NCI-H460 (cell line): ENCODE results near the gene ERGIC1. TPM values are rescaled to one million over a fixed set of nuclear protein-coding genes. Genes with fewer than 3 reads are reported as not detected.

Experiments used
- DNase-seq: peaks from one replicate; pipeline ENCODE4 v3.0.0-alpha.2; 2016; ENCODE audit warnings: low read depth; ENCODE audit errors: extremely low read depth
- total RNA-seq: library from RNA; depleted of rRNA; stranded (reverse); fragments of >200 nt; shearing (Covaris generic); gene quantifications from 2 replicates; pipeline ENCODE4 v1.2.3, GENCODE V29; 2014

ERGIC1 gene
- total RNA-seq, 1 experiment from 2014 or later = 189 TPM

DNA sequence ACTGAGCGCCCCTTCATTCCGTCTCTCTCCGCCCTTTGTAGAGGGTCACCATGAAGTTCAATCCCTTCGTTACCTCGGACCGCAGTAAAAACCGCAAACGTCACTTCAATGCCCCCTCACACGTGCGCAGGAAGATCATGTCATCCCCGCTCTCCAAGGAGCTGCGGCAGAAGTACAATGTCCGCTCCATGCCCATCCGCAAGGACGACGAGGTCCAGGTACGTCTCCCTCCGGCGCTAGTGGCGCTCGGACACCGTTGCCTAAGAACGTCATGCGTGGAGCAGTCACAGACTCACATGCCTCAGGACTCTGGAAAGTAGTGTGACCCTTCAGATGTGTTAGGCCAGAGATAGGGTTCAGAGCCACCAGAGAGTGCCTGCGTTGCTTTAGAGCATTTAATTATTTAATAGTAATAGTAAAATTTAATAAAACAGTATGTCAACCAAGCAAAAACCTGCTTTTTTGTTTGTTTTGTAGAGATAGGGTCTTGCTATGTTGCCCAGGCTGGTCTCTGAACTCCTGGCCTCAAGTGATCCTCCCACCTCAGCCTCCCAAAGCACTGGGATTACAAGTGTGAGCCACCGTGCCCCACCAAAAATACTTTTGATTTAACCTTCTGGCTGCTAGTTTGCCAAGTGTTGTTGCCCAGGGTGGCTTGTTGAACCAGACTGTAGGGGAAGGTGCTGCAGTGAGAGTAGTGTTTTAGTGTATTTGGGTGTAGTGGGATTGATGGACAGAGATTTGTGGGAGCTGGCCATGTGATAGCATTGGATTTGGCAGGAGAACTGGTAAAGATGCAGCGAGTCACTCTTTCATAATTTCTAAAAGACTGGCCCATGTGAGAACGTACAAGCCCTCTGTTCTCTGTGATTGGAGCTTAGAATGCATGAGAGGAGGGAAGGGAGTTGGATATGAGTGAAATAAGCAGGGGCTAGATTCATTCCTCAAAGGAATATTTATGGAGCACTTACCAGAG, 126.1 kb downstream of the ERGIC1 start:
- DNase-seq = no peak

DNA sequence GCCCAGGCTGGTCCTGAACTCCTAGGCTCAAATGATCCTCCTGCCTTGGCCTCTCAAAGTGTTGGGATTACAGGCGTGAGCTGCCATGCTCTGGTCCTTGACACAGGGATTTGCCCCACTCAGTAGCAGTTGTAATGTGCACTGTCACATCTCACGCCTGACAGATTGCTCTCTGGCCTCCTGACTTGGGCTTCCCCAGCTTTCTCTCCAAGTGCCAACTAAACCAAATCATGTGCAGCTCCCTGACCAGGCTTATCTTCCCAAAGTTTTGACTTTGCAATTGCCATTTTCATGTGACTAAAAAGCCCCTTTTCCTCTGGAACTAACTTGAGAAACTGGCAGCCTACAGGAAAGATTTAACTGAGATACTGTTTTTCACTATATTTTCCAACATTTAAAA, 135.9 kb downstream of the ERGIC1 start:
- DNase-seq = no peak

DNA sequence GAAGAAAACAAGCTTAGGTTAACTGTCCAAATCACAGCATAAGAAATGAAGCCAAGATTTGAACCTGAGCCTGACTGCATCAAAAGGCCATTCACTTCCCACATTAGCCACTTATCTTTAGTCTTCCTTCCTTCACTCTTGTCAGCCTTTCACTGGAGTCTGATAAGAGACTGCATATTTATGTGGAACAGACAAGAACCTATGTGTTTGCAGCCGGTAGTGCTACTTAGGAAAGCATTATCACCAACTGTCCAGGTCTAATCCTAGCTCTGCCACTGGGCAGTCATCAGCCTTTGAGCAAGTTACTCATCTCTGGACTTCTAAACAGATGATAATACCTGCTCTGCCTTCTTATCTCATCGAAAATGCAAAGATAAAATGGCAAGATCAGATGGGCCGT, 137.4 kb downstream of the ERGIC1 start:
- DNase-seq = no peak

DNA sequence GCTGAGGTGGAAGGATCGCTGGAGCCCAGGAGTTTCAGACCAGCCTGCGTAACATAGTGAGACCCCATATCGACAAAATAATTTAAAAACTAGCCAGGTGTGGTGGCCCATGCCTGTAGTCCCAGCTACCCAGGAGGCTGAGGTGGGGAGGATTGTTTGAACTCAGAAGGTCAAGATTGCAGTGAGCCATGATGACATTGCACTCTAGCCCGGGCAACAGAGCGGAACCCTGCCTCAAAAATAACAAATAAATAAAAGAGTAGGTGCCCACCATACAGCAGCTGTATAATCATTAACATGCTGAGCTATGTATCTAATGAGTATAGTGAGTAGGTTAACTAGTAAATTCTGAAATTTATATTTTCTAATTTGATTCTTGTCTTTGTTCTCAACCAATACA, 138.5 kb downstream of the ERGIC1 start:
- DNase-seq = no peak

- no peak for DNase-seq
Observed at GRCh38 chr5:172973127-172973916, 139.3 kb downstream of the ERGIC1 start.

DNA sequence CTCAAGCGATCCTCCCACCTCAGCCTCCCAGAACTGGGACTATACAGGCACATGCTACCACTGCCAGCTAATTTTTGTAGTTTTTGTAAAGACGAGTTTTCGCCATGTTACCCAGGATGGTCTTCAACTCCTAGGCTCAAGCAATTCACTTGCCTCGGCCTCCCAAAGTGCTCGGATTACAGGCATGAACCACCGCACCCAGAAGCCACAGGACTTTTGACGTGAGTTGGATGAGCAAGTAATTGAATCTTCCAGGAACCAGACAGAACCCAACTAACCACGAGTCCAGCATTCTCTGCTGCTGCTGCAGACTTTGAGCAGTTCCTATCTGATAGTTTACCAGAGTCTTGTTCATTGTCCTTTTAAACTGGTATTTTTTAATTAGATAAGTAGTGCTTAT, 139.9 kb downstream of the ERGIC1 start:
- DNase-seq = no peak

- DNase-seq = no peak
Observed at GRCh38 chr5:172975289-172975688, 141.2 kb downstream of the ERGIC1 start.

- DNase-seq = no peak
Observed at GRCh38 chr5:172979778-172980177, 145.7 kb downstream of the ERGIC1 start.

- DNase-seq = no peak
Observed at GRCh38 chr5:172981931-172982330, 147.9 kb downstream of the ERGIC1 start.

DNA sequence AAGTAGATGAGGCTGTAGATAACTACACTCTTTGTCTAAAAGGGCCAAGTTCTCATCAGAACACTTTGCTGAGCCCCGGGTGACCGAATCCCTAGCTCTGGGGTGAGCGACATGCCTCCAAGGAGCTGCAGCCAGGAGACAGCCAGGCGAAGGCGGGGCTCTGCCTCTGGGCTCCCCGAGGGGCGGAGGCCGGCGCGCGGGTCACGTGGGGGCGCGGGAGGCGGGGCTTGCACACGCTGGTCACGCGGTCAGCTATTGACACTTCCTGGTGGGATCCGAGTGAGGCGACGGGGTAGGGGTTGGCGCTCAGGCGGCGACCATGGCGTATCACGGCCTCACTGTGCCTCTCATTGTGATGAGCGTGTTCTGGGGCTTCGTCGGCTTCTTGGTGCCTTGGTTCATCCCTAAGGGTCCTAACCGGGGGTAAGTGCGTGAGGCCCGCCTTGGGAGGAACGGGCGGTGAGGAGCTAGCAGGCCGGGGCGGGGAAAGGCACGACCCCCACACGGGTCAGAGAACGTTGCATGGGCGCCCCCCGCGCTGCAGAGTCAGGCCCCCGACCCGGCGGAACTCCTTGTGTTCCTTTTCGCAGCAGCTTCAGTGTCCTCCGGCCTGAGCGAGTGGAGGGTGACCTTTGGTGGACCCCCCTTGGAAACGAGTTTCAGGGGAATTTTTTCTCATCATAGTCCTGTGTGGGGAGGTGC, 149.6 kb downstream of the ERGIC1 start, which contains the start of gene ATP6V0E1:
TSS of gene ATP6V0E1 (plus strand) at position 230 of the 702 bp plus-strand sequence. CDS start at position 320, 90 bp downstream.
- DNase-seq = peak; percentile 91

DNA sequence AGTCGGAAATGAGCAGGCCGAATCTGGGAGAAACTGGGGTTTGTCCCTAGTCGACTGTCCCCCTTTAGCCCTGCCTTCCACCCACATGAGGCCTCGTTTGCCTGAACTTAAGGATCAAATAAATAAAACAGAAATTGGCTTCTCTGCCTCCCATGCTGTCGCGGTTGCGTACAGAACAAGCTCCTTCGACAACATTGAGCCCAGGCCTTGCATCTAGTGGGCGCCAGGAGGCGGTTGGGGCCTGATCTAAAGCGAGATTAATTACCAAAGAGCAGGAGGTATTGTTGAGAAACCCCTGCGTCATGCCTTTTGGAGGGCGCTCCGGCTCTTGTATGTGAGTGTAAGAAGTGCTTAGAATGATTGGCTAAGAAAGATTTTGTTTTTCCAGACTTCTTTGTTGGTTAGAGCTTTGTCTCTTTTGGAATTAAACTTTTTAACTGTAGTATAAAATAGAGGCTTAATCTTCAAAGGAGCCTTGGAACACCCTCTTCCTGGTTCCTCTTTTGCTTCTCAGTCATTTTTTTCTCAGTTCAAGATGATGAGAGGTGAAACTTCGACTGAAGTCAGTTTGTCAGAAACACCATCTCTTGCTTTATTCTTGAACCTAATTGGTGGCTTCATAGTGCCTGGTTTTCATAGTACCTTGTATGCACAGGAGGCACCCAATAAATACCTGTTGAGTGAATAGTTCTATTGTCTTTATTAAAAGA, 150.3 kb downstream of the ERGIC1 start:
- DNase-seq = peak; percentile 64

GRCh38 chr5:172985596-172985995, 151.5 kb downstream of the ERGIC1 start:
- no peak for DNase-seq

DNA sequence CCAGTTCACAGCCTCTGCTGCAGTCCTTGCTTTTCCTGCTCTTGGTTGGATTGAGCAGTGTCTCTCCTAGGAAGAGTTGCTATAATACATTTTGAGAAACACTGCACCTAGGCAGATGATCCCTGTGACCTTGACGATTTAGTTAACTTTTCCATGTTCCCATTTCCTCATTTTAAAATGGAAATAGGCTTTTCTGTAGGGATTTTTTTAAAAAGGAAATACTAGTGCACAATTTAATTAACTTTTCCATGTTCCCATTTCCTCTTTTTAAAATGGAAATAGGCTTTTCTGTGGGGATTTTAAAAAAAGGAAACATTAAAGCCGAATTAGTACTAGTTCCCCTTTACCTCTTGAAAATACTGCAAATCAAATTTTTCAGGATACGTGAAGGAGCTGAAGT, 154.2 kb downstream of the ERGIC1 start:
- DNase-seq = no peak

DNA sequence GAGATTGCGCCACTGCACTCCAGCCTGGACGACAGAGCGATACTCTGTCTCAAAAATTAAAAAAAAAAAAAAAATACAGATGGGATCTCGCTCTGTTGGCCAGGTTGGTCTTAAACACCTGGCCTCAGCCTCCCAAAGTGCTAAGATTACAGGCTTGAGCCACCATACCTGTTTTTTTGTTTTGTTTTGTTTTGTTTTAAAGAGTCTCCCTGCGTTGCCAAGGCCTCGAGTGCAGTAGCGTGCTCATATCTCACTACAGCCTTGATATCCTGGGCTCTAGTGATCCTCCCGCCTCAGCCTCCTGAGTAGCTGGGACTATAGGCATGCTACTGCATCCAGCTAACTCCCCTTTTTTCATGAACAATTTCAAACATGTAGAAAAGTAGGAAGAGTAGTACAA, 156.7 kb downstream of the ERGIC1 start:
- no peak for DNase-seq

GRCh38 chr5:172994405-172994804, 160.4 kb downstream of the ERGIC1 start:
- no peak for DNase-seq

- no peak for DNase-seq
Observed at GRCh38 chr5:172999372-172999973, 165.4 kb downstream of the ERGIC1 start.

DNA sequence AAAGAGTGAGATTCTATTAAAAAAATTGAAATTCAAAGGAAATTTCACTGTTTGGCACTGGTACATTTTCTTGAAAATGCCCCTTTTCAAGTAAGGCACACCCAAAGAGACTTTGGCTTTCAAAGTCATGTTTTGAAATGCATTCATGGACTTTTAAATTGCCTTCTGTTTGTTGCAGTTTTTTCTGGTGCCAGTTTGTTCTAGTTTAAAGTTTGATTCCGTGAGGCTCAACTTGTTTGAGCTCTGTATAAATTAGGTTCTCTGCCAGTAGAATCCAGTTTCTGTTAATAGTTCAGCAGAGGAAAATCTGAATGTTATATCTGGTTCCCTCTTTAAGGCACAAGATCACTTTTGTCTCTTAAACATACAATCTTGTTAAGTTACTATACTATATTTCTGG, 165.9 kb downstream of the ERGIC1 start:
- no peak for DNase-seq

GRCh38 chr5:173001229-173001841, 167.3 kb downstream of the ERGIC1 start:
- DNase-seq = no peak
